ENCODE measurements around the gene PEX16. TPM values are rescaled to one million over a fixed set of nuclear protein-coding genes. Genes with fewer than 3 reads are reported as not detected.
"Not testable (repeated sequence)": the region's sequence is repeated elsewhere in the genome, so short reads cannot be mapped to it uniquely, and the experiment has no call there.

PEX16 gene
- total and polyA plus RNA-seq, 5 donors from 2014 or later: 52.6 to 64.1 (median 61.4) TPM

DNA sequence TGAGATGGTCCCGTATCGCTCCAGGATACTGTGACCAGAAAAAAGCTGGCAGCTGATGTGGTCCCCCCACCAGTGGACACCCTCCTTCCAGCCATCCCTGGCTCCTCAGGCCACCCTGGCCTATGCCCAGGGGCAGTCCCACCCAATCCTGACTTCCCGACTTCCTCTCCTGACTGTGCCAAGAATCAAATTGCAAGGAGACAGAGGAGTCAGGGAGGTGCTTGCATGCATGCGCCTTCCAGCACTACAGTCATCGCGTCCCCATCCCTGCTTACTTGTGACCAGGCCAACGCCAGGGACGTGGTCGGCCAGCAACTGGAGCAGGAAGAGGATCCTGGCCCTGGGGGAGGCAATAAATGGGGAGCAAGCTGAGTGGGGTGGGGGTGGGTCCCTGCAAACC, 7.1 kb downstream of the PEX16 start:
- Histone ChIP-seq H3K36me3 (ENCODE audit: control insufficient read depth, insufficient read depth, low read length) (peaks cover 57% of the 10 kb centered on the region), H3K4me3 (ENCODE audit: low read depth, low read length) (no peak overlapping the region), H3K27ac (ENCODE audit: insufficient read depth, low read length, poor library complexity, severe bottlenecking) (no peak overlapping the region), H3K9me3 (ENCODE audit: control insufficient read depth in 2 of 2, low read length in 2 of 2) (no peaks in the 10 kb centered on the region), H3K27me3 (ENCODE audit: control insufficient read depth, insufficient read depth, low read length) (no peaks in the 10 kb centered on the region), H3K4me1 (ENCODE audit: control insufficient read depth, insufficient read depth, low read length, poor library complexity, severe bottlenecking) (peaks cover 10% of the 10 kb centered on the region)
- H3K36me3 Mint-ChIP-seq: no peaks in the 10 kb centered on the region
- peak overlapping the region in 1 of 3 donors; percentile 43 for H3K27ac Mint-ChIP-seq
- ATAC-seq (ENCODE audit: low read depth in 2 of 2) (no peak), DNase-seq (no peak)
- H3K27me3 Mint-ChIP-seq: no peaks in the 10 kb centered on the region
- H3K4me1 Mint-ChIP-seq: peaks cover 0 to 15% (median 5%) of the 10 kb centered on the region in 4 donors
- peak overlapping the region in 1 of 4 donors; percentile 21 for H3K4me3 Mint-ChIP-seq
- H3K9me3 Mint-ChIP-seq: no peaks in the 10 kb centered on the region

- no peak for DNase-seq
- Histone ChIP-seq H3K4me3 (ENCODE audit: low read depth, low read length) (no peak overlapping the region), H3K9me3 (ENCODE audit: control insufficient read depth in 2 of 2, low read length in 2 of 2) (no peaks in the 10 kb centered on the region), H3K27me3 (ENCODE audit: control insufficient read depth, insufficient read depth, low read length) (no peaks in the 10 kb centered on the region), H3K27ac (ENCODE audit: insufficient read depth, low read length, poor library complexity, severe bottlenecking) (no peak overlapping the region), H3K4me1 (ENCODE audit: control insufficient read depth, insufficient read depth, low read length, poor library complexity, severe bottlenecking) (peaks cover 9% of the 10 kb centered on the region), H3K36me3 (ENCODE audit: control insufficient read depth, insufficient read depth, low read length) (peaks cover 49% of the 10 kb centered on the region)
- H3K9me3 Mint-ChIP-seq: no peaks in the 10 kb centered on the region
- H3K27me3 Mint-ChIP-seq: no peaks in the 10 kb centered on the region
- no peaks in the 10 kb centered on the region for H3K36me3 Mint-ChIP-seq
- H3K4me3 Mint-ChIP-seq: peak overlapping the region in 1 of 4 donors; percentile 32
- no peak overlapping the region for H3K27ac Mint-ChIP-seq
- ATAC-seq (ENCODE audit: low read depth in 2 of 2): no peak
- peaks cover 0 to 14% (median 4%) of the 10 kb centered on the region in 4 donors for H3K4me1 Mint-ChIP-seq
Observed at GRCh38 chr11:45909594-45910475, 7.8 kb downstream of the PEX16 start.

GRCh38 chr11:45907911-45908370, 9.7 kb downstream of the PEX16 start:
- DNase-seq: no peak
- peaks cover 0 to 12% (median 4%) of the 10 kb centered on the region in 4 donors for H3K4me1 Mint-ChIP-seq
- no peaks in the 10 kb centered on the region for H3K36me3 Mint-ChIP-seq
- Histone ChIP-seq H3K27ac (ENCODE audit: insufficient read depth, low read length, poor library complexity, severe bottlenecking) (no peak overlapping the region), H3K9me3 (ENCODE audit: control insufficient read depth in 2 of 2, low read length in 2 of 2) (no peaks in the 10 kb centered on the region), H3K4me1 (ENCODE audit: control insufficient read depth, insufficient read depth, low read length, poor library complexity, severe bottlenecking) (peaks cover 9% of the 10 kb centered on the region), H3K36me3 (ENCODE audit: control insufficient read depth, insufficient read depth, low read length) (peaks cover 31% of the 10 kb centered on the region), H3K27me3 (ENCODE audit: control insufficient read depth, insufficient read depth, low read length) (no peaks in the 10 kb centered on the region), H3K4me3 (ENCODE audit: low read depth, low read length) (no peak overlapping the region)
- H3K4me3 Mint-ChIP-seq: peak overlapping the region in 1 of 4 donors; percentile 47
- no peak for ATAC-seq (ENCODE audit: low read depth in 2 of 2)
- H3K9me3 Mint-ChIP-seq: no peaks in the 10 kb centered on the region
- peaks cover 5% of the 10 kb centered on the region for H3K27me3 Mint-ChIP-seq
- no peak overlapping the region for H3K27ac Mint-ChIP-seq

GRCh38 chr11:45906965-45907611, 10.6 kb downstream of the PEX16 start, which contains the start of gene FREY1:
Gene FREY1 (minus strand): TSS chr11:45907271. CDS start chr11:45907245, 26 bp downstream.
- no peak within 1 kb of the TSS for H3K27ac ChIP-seq (ENCODE audit: insufficient read depth, low read length, poor library complexity, severe bottlenecking)
- peaks cover 24% of the 10 kb centered on the region for H3K36me3 ChIP-seq (ENCODE audit: control insufficient read depth, insufficient read depth, low read length)
- Mint-ChIP-seq H3K9me3 (no peaks in the 10 kb centered on the region), H3K27ac (peak within 1 kb of the TSS in 1 of 3 donors; percentile 76), H3K36me3 (no peaks in the 10 kb centered on the region), H3K4me1 (peaks cover 0 to 12% (median 4%) of the 10 kb centered on the region in 4 donors), H3K4me3 (peak within 1 kb of the TSS in 2 of 4 donors; percentile 47 to 55), H3K27me3 (peaks cover 6% of the 10 kb centered on the region)
- no peak within 1 kb of the TSS for H3K4me3 ChIP-seq (ENCODE audit: low read depth, low read length)
- H3K4me1 ChIP-seq (ENCODE audit: control insufficient read depth, insufficient read depth, low read length, poor library complexity, severe bottlenecking): peaks cover 9% of the 10 kb centered on the region
- DNase-seq (no peak), ATAC-seq (ENCODE audit: low read depth in 2 of 2) (no peak)
- H3K27me3 ChIP-seq (ENCODE audit: control insufficient read depth, insufficient read depth, low read length): no peaks in the 10 kb centered on the region
- H3K9me3 ChIP-seq (ENCODE audit: control insufficient read depth in 2 of 2, low read length in 2 of 2): no peaks in the 10 kb centered on the region

DNA sequence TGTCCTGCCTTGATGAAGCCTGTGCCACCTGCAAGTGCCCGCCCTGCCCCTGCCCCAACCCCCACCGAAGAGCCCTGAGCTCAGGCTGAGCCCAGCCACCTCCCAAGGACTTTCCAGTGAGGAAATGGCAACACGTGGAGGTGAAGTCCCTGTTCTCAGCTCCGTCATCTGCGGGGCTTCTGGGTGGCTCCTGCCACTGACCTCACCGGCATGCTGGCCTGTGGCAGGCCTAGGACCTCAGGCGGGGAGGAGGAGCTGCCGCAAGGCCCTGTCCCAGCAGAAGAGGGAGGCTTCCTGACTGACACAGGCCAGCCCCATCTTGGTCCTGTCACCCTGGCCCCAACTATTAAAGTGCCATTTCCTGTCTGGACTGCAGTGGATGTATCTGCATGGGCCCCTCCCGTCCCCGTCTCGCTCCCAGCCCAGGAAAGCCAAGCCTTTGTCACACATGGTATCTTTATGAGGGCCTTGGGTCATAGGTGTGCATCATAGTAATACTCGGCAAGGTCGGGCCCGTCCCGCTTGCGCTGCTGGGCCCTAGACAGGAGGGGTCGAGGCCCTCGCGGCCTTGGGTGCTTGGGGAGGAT, 11.5 kb downstream of the PEX16 start:
- ATAC-seq (ENCODE audit: low read depth in 2 of 2) (no peak), DNase-seq (no peak)
- Histone ChIP-seq H3K4me3 (ENCODE audit: low read depth, low read length) (no peak overlapping the region), H3K4me1 (ENCODE audit: control insufficient read depth, insufficient read depth, low read length, poor library complexity, severe bottlenecking) (peaks cover 9% of the 10 kb centered on the region), H3K9me3 (ENCODE audit: control insufficient read depth in 2 of 2, low read length in 2 of 2) (no peaks in the 10 kb centered on the region), H3K27ac (ENCODE audit: insufficient read depth, low read length, poor library complexity, severe bottlenecking) (no peak overlapping the region), H3K36me3 (ENCODE audit: control insufficient read depth, insufficient read depth, low read length) (peaks cover 18% of the 10 kb centered on the region), H3K27me3 (ENCODE audit: control insufficient read depth, insufficient read depth, low read length) (no peaks in the 10 kb centered on the region)
- H3K4me1 Mint-ChIP-seq: peaks cover 0 to 12% (median 4%) of the 10 kb centered on the region in 4 donors
- peaks cover 15% of the 10 kb centered on the region for H3K27me3 Mint-ChIP-seq
- H3K27ac Mint-ChIP-seq: peak overlapping the region in 1 of 3 donors; percentile 76
- peaks cover 0 to 1% (median 0%) of the 10 kb centered on the region in 7 donors for H3K9me3 Mint-ChIP-seq
- peak overlapping the region in 1 of 4 donors; percentile 55 for H3K4me3 Mint-ChIP-seq
- no peaks in the 10 kb centered on the region for H3K36me3 Mint-ChIP-seq

DNA sequence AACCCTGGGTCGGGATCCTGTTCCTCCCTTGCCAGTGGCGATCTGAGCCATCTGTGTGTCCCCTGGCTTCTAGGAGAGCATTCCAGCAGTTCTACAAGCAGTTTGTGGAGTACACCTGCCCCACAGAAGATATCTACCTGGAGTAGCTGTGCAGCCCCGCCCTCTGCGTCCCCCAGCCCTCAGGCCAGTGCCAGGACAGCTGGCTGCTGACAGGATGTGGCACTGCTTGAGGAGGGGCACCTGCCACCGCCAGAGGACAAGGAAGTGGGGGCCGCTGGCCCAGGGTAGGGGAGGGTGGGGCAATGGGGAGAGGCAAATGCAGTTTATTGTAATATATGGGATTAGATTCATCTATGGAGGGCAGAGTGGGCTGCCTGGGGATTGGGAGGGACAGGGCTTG, 12.1 kb downstream of the PEX16 start:
- DNase-seq; H3K27ac Mint-ChIP-seq; H3K4me3 Mint-ChIP-seq; ATAC-seq (ENCODE audit: low read depth in 2 of 2); H3K27ac ChIP-seq (ENCODE audit: insufficient read depth, low read length, poor library complexity, severe bottlenecking); H3K9me3 Mint-ChIP-seq; H3K9me3 ChIP-seq (ENCODE audit: control insufficient read depth in 2 of 2, low read length in 2 of 2); H3K36me3 Mint-ChIP-seq; H3K27me3 ChIP-seq (ENCODE audit: control insufficient read depth, insufficient read depth, low read length); H3K4me3 ChIP-seq (ENCODE audit: low read depth, low read length): not testable (repeated sequence)
- H3K36me3 ChIP-seq (ENCODE audit: control insufficient read depth, insufficient read depth, low read length): peaks cover 13% of the 10 kb centered on the region
- peaks cover 0 to 15% (median 4%) of the 10 kb centered on the region in 4 donors for H3K4me1 Mint-ChIP-seq
- peaks cover 11% of the 10 kb centered on the region for H3K4me1 ChIP-seq (ENCODE audit: control insufficient read depth, insufficient read depth, low read length, poor library complexity, severe bottlenecking)
- H3K27me3 Mint-ChIP-seq: peaks cover 21% of the 10 kb centered on the region

- H3K4me1 Mint-ChIP-seq: peaks cover 0 to 16% (median 4%) of the 10 kb centered on the region in 4 donors
- no peaks in the 10 kb centered on the region for H3K9me3 ChIP-seq (ENCODE audit: control insufficient read depth in 2 of 2, low read length in 2 of 2)
- H3K36me3 ChIP-seq (ENCODE audit: control insufficient read depth, insufficient read depth, low read length): peaks cover 8% of the 10 kb centered on the region
- H3K9me3 Mint-ChIP-seq: peaks cover 0 to 2% (median 0%) of the 10 kb centered on the region in 7 donors
- no peak overlapping the region for H3K4me3 Mint-ChIP-seq
- H3K4me1 ChIP-seq (ENCODE audit: control insufficient read depth, insufficient read depth, low read length, poor library complexity, severe bottlenecking): peaks cover 15% of the 10 kb centered on the region
- peaks cover 23% of the 10 kb centered on the region for H3K27me3 Mint-ChIP-seq
- no peak for ATAC-seq (ENCODE audit: low read depth in 2 of 2)
- no peaks in the 10 kb centered on the region for H3K36me3 Mint-ChIP-seq
- H3K27me3 ChIP-seq (ENCODE audit: control insufficient read depth, insufficient read depth, low read length): no peaks in the 10 kb centered on the region
- H3K4me3 ChIP-seq (ENCODE audit: low read depth, low read length): no peak overlapping the region
- no peak for DNase-seq
- no peak overlapping the region for H3K27ac ChIP-seq (ENCODE audit: insufficient read depth, low read length, poor library complexity, severe bottlenecking)
- H3K27ac Mint-ChIP-seq: no peak overlapping the region
Observed at GRCh38 chr11:45905095-45905494, 12.6 kb downstream of the PEX16 start.

Measured in CD4-positive, CD25-positive, alpha-beta regulatory T cell (primary cell).